ENCODE results near the gene ARHGAP40.

ARHGAP40 gene

DNA sequence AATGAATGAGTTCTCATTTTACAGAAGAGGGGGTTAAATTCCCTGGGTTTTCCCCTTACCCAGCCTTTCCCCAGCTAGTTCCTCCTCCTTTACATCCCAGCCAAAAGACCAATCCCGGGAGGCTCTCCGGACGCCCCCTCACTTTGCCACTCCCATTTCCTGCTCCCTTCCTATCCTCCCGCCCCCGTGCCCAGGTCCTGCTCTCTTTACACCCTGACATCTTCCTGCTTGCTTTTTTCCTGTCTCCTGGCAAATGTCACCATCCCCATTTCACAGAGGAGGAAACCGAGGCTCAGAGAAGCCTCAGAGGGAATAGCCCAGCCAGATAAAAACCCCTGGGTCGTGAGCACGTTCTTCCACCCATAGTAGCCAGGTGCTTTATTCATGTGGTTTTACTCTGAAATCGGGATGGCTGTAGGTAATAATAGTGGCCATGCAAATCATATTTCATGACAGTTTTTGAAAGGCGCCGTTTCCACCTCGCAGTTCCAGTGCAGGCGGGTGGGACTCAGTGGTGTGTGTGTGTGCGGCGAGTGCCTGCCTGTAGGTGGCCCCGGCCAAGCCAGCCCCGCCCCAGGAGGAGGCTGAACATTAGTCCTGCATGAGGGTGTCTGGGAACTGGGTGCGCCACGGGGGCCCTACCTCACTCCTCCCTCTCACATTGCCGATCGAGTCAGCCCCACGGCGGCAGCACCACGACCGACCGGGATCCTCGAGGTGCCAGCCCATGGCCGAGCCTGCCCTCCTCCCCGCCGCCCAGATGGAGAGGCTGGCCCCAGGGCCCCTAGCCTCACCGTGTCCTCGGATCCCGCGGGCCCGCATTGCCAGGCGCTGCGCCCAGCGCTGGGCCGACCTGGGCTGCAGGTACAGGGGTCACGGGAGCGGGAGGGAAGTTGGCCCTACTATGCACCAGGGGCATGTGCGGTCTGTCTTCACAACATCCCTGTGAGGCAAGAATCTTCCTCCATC is at the start of gene ARHGAP40:
TSS of gene ARHGAP40 (plus strand) at position 594 of the 969 bp plus-strand sequence.
- no peak within 1 kb of the TSS for H3K4me3 ChIP-seq (ENCODE audit: low read depth in 1 of 5, low read length in 5 of 5)
- no peaks in the 10 kb centered on the region for H3K36me3 ChIP-seq (ENCODE audit: control insufficient read depth in 5 of 5, insufficient read depth in 5 of 5, low read length in 5 of 5)
- no peaks in the 10 kb centered on the region for H3K9me3 ChIP-seq (ENCODE audit: control insufficient read depth in 5 of 5, low read length in 5 of 5)
- H3K9ac ChIP-seq (ENCODE audit: low read length in 5 of 5) = no peak within 1 kb of the TSS
- no peak within 1 kb of the TSS for H3K27ac ChIP-seq (ENCODE audit: low read depth, low read length)
- peaks cover 32 to 42% (median 34%) of the 10 kb centered on the region in 5 donors for H3K27me3 ChIP-seq (ENCODE audit: control insufficient read depth in 5 of 5, insufficient read depth in 4 of 5, low read length in 5 of 5)
- peaks cover 0 to 7% (median 0%) of the 10 kb centered on the region in 5 donors for H3K4me1 ChIP-seq (ENCODE audit: control insufficient read depth in 5 of 5, insufficient read depth in 5 of 5, low read length in 5 of 5)

DNA sequence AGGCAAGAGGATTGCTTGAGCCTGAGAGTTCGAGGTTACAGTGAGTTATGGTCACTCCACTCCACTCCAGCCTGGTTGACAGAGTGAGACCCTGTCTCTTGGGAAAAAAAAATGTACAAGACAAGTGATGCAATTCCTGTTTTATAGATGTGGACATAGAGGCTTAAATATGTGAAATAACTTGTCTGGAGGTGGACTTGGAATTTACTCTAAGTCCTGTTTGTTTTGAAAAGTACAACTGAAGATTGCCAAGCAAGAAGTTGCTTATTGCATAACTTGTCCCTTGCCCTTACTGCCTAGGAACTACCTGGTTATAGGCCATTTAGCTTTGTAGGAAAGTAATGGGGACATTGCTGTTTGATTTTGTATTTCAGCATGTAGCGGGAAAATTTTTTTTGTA is 46.6 kb upstream of the ARHGAP40 start:
- no peaks in the 10 kb centered on the region for H3K9me3 ChIP-seq (ENCODE audit: control insufficient read depth in 5 of 5, low read length in 5 of 5)
- peaks cover 72 to 89% (median 73%) of the 10 kb centered on the region in 5 donors for H3K36me3 ChIP-seq (ENCODE audit: control insufficient read depth in 5 of 5, insufficient read depth in 5 of 5, low read length in 5 of 5)

DNA sequence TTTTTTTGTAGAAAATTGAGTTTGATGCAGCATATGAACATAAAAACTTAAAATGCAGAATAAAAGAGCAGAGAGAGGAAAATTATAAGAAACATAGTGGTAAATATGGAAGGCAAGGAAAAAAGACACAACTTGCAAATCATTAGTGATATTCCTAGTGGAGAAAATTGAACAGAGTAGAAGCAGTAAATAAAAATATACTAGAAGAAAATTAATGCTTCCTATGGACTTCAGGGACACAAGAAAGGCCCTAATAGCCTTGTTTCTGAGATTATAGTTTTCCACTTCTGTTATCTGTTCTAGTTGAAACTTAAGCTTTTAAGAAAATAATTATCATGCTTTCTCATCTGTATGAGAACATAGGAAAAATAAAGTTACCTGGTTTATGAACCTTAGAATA is 46.2 kb upstream of the ARHGAP40 start:
- Histone ChIP-seq H3K4me3 (ENCODE audit: low read depth in 1 of 5, low read length in 5 of 5) (no peak overlapping the region), H3K27me3 (ENCODE audit: control insufficient read depth in 5 of 5, insufficient read depth in 4 of 5, low read length in 5 of 5) (no peaks in the 10 kb centered on the region), H3K9me3 (ENCODE audit: control insufficient read depth in 5 of 5, low read length in 5 of 5) (no peaks in the 10 kb centered on the region), H3K27ac (ENCODE audit: low read depth, low read length) (no peak overlapping the region), H3K36me3 (ENCODE audit: control insufficient read depth in 5 of 5, insufficient read depth in 5 of 5, low read length in 5 of 5) (peaks cover 71 to 89% (median 74%) of the 10 kb centered on the region in 5 donors), H3K9ac (ENCODE audit: low read length in 5 of 5) (no peak overlapping the region), H3K4me1 (ENCODE audit: control insufficient read depth in 5 of 5, insufficient read depth in 5 of 5, low read length in 5 of 5) (no peaks in the 10 kb centered on the region)

More for the DNA sequence above, 46.6 kb upstream of the ARHGAP40 start:
- Histone ChIP-seq H3K4me3 (ENCODE audit: low read depth in 1 of 5, low read length in 5 of 5) (no peak overlapping the region), H3K4me1 (ENCODE audit: control insufficient read depth in 5 of 5, insufficient read depth in 5 of 5, low read length in 5 of 5) (no peaks in the 10 kb centered on the region), H3K27ac (ENCODE audit: low read depth, low read length) (no peak overlapping the region), H3K9ac (ENCODE audit: low read length in 5 of 5) (no peak overlapping the region), H3K27me3 (ENCODE audit: control insufficient read depth in 5 of 5, insufficient read depth in 4 of 5, low read length in 5 of 5) (no peaks in the 10 kb centered on the region)

DNA sequence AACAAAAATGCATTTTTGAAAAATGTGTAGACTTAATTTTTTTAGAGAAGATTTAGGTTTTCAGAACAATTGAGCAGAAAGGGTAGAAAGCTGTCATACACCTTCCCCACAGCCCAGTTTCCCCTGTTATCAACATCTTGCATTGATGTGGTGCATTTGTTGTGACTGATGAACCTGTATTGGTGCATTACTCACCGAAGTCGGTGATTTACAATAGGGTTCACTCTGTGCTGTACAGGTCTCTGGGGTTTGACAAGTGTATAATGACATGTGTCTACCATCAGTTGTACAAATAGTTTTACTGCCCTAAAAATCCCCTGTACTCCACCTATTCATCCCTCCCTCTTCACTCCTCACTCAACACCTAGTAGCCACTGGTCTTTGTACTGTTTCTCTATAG is 44.4 kb upstream of the ARHGAP40 start:
- Histone ChIP-seq H3K9me3 (ENCODE audit: control insufficient read depth in 5 of 5, low read length in 5 of 5) (no peaks in the 10 kb centered on the region), H3K27me3 (ENCODE audit: control insufficient read depth in 5 of 5, insufficient read depth in 4 of 5, low read length in 5 of 5) (no peaks in the 10 kb centered on the region), H3K9ac (ENCODE audit: low read length in 5 of 5) (no peak overlapping the region), H3K36me3 (ENCODE audit: control insufficient read depth in 5 of 5, insufficient read depth in 5 of 5, low read length in 5 of 5) (peaks cover 57 to 77% (median 66%) of the 10 kb centered on the region in 5 donors), H3K4me3 (ENCODE audit: low read depth in 1 of 5, low read length in 5 of 5) (no peak overlapping the region), H3K4me1 (ENCODE audit: control insufficient read depth in 5 of 5, insufficient read depth in 5 of 5, low read length in 5 of 5) (no peaks in the 10 kb centered on the region), H3K27ac (ENCODE audit: low read depth, low read length) (no peak overlapping the region)

DNA sequence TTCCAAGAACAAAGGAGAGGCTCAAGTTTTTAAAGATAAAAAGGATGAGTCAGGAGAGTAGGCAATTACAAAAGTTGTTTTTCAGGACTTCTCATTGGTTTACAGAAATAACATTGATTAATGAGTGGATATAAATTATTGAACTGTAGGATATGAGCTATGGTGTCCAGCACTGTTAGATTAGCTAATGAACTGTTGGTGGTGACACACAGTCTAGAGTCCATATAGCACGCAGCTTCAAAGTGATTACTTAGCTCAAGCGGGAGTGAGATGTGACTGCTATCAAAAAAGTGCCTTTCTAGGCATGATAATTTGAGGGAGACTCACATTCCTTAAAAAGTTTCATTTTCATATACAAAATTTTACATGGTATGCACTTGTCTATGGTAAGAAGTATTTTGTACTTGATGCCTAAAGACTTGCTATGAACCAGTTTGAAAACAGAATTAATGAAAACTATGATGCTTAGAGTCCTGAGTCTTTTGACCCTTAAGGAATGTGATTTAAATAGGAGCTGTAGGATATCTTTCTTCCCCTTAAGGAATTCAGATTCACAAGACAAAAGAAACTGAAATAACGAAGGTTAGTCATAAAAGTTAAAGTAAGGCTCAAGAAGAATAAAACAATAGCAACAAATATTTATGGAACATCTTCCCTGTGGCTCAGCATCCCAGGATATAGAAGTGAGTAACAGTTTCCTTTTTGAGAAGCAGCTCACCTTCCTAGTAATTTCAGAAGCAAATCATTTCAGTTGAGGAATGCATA is 42.8 kb upstream of the ARHGAP40 start:
- no peak overlapping the region for H3K27ac ChIP-seq (ENCODE audit: low read depth, low read length)
- H3K9ac ChIP-seq (ENCODE audit: low read length in 5 of 5) = no peak overlapping the region
- H3K36me3 ChIP-seq (ENCODE audit: control insufficient read depth in 5 of 5, insufficient read depth in 5 of 5, low read length in 5 of 5) = peaks cover 54 to 74% (median 64%) of the 10 kb centered on the region in 5 donors
- no peak overlapping the region for H3K4me3 ChIP-seq (ENCODE audit: low read depth in 1 of 5, low read length in 5 of 5)
- H3K4me1 ChIP-seq (ENCODE audit: control insufficient read depth in 5 of 5, insufficient read depth in 5 of 5, low read length in 5 of 5) = no peaks in the 10 kb centered on the region
- H3K27me3 ChIP-seq (ENCODE audit: control insufficient read depth in 5 of 5, insufficient read depth in 4 of 5, low read length in 5 of 5) = no peaks in the 10 kb centered on the region
- H3K9me3 ChIP-seq (ENCODE audit: control insufficient read depth in 5 of 5, low read length in 5 of 5) = no peaks in the 10 kb centered on the region

DNA sequence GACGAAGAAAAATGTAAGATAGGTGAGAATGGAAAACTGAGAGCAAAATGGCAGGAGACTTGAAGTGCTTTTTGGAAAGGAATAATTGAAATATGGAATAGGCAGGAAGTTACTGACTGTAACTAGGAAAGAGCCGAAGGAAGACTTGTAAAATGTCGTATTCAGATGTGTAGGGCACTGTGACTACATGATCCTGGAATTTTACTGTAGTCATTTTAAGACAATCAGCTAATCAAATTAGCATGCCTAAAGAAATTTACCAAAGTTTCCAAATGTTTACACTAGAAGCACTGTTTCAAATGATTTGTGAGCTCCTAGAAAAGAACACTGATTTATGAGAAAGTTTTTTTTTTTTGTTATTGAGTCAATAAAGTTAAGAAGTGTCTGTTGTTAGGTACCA is 41.8 kb upstream of the ARHGAP40 start:
- H3K36me3 ChIP-seq (ENCODE audit: control insufficient read depth in 5 of 5, insufficient read depth in 5 of 5, low read length in 5 of 5) = peaks cover 46 to 72% (median 61%) of the 10 kb centered on the region in 5 donors
- H3K4me1 ChIP-seq (ENCODE audit: control insufficient read depth in 5 of 5, insufficient read depth in 5 of 5, low read length in 5 of 5) = no peaks in the 10 kb centered on the region

DNA sequence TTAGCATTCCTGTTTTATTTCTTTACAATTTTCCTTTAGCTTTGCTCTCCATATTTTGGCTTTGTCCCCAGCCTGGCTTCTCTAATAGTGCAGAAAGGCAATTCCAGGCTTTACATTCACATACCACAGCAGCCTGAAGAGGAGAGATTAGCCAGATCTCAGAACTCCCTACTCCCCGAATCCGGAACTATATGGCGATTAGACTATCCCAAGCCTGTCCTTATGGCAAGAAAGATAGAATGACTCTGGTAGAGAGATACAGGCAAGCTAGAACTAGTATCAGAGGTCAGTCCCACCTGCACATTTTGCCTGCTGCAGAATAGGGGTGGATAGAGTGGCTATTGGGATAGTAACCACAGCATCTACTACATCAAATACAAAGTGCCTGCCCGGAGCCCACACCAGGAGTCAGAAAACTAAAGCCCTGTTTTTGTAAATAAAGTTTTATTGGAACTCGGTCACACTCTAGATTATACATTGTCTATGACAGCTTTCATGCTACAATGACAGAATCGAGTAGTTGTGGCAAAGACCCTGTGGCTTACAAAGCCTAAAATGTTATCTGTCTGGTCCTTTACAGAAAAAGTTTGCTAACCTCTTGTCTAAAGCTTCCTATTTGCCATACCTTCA is 37.7 kb upstream of the ARHGAP40 start:
- Histone ChIP-seq H3K27ac (ENCODE audit: low read depth, low read length) (no peak overlapping the region), H3K4me3 (ENCODE audit: low read depth in 1 of 5, low read length in 5 of 5) (no peak overlapping the region), H3K9ac (ENCODE audit: low read length in 5 of 5) (no peak overlapping the region), H3K27me3 (ENCODE audit: control insufficient read depth in 5 of 5, insufficient read depth in 4 of 5, low read length in 5 of 5) (no peaks in the 10 kb centered on the region), H3K4me1 (ENCODE audit: control insufficient read depth in 5 of 5, insufficient read depth in 5 of 5, low read length in 5 of 5) (no peaks in the 10 kb centered on the region), H3K36me3 (ENCODE audit: control insufficient read depth in 5 of 5, insufficient read depth in 5 of 5, low read length in 5 of 5) (peaks cover 52 to 77% (median 61%) of the 10 kb centered on the region in 5 donors), H3K9me3 (ENCODE audit: control insufficient read depth in 5 of 5, low read length in 5 of 5) (no peaks in the 10 kb centered on the region)

More for the DNA sequence above, 41.8 kb upstream of the ARHGAP40 start:
- Histone ChIP-seq H3K9ac (ENCODE audit: low read length in 5 of 5) (no peak overlapping the region), H3K27me3 (ENCODE audit: control insufficient read depth in 5 of 5, insufficient read depth in 4 of 5, low read length in 5 of 5) (no peaks in the 10 kb centered on the region), H3K27ac (ENCODE audit: low read depth, low read length) (no peak overlapping the region), H3K9me3 (ENCODE audit: control insufficient read depth in 5 of 5, low read length in 5 of 5) (no peaks in the 10 kb centered on the region), H3K4me3 (ENCODE audit: low read depth in 1 of 5, low read length in 5 of 5) (no peak overlapping the region)

DNA sequence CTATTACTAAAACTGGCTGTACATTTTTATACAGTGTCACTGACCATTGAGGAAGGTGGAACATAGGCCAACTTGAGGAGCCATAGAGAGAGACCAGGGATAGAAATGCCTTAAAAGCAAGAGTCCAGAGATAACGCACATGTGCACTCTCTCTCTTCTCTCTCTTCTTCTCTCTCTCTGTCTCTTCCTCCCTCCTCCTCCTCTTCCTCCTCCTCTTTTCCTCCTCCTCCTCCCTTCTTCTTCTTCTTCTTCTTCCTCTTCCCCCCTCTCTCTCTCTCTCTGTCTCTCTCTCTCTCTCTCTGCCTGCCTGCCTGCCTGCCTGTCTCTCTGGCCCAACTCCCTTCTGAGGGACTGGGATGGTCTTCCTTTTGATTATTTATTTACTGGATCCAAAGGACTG is 36.9 kb upstream of the ARHGAP40 start:
- Histone ChIP-seq H3K4me3 (ENCODE audit: low read depth in 1 of 5, low read length in 5 of 5) (no peak overlapping the region), H3K9me3 (ENCODE audit: control insufficient read depth in 5 of 5, low read length in 5 of 5) (no peaks in the 10 kb centered on the region), H3K27me3 (ENCODE audit: control insufficient read depth in 5 of 5, insufficient read depth in 4 of 5, low read length in 5 of 5) (no peaks in the 10 kb centered on the region), H3K36me3 (ENCODE audit: control insufficient read depth in 5 of 5, insufficient read depth in 5 of 5, low read length in 5 of 5) (peaks cover 51 to 75% (median 60%) of the 10 kb centered on the region in 5 donors), H3K9ac (ENCODE audit: low read length in 5 of 5) (no peak overlapping the region), H3K27ac (ENCODE audit: low read depth, low read length) (no peak overlapping the region), H3K4me1 (ENCODE audit: control insufficient read depth in 5 of 5, insufficient read depth in 5 of 5, low read length in 5 of 5) (no peaks in the 10 kb centered on the region)

DNA sequence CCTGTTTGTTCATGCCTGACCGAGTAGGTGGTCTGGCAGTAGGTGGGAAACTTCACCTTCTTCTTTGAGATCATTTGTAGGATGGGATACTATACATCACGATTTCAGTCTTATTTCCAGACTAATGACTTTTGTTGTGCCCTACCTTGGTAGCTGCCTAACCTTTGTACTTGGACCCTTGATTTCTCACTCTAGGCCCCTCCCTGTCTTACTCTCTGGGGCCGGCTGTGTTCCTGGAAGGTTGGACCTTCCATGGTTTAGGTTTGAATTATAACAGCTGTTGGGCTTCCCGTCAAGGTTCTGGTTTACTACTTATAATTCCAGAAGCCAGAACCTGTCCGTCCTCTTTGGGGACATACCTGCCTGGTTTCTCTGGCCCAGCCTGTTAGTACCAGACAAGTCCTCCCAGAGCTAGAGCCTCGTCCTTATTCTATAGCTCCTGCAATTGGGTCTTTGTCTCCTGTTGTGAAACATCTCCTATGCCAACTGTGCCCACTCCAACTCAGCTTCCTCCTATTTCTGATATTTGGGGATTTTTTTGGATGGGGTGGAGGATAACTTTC is 35.5 kb upstream of the ARHGAP40 start:
- H3K27ac ChIP-seq (ENCODE audit: low read depth, low read length) = no peak overlapping the region
- no peaks in the 10 kb centered on the region for H3K9me3 ChIP-seq (ENCODE audit: control insufficient read depth in 5 of 5, low read length in 5 of 5)
- H3K27me3 ChIP-seq (ENCODE audit: control insufficient read depth in 5 of 5, insufficient read depth in 4 of 5, low read length in 5 of 5) = no peaks in the 10 kb centered on the region
- H3K4me1 ChIP-seq (ENCODE audit: control insufficient read depth in 5 of 5, insufficient read depth in 5 of 5, low read length in 5 of 5) = peaks cover 0 to 2% (median 0%) of the 10 kb centered on the region in 5 donors
- peaks cover 50 to 77% (median 64%) of the 10 kb centered on the region in 5 donors for H3K36me3 ChIP-seq (ENCODE audit: control insufficient read depth in 5 of 5, insufficient read depth in 5 of 5, low read length in 5 of 5)
- H3K4me3 ChIP-seq (ENCODE audit: low read depth in 1 of 5, low read length in 5 of 5) = no peak overlapping the region
- H3K9ac ChIP-seq (ENCODE audit: low read length in 5 of 5) = no peak overlapping the region

Data from subcutaneous abdominal adipose tissue (tissue), 5 donors.